NCI-H2171 treated with DMSO at 0.1 percent for 48 hours (cell line): ENCODE measurements around the gene TBC1D14.

Experiments
- DNase-seq: peaks from one replicate; lab custom pipeline; 2025; lab: John Stamatoyannopoulos, UW

The TBC1D14 gene

GRCh38 chr4:7001271-7001670 is 91.6 kb downstream of the TBC1D14 start:
- DNase-seq, result no peak

GRCh38 chr4:7002336-7002735 is 92.7 kb downstream of the TBC1D14 start:
- no peak for DNase-seq

- no peak for DNase-seq
Measured at GRCh38 chr4:7003176-7003878, 93.7 kb downstream of the TBC1D14 start.

- DNase-seq, result no peak
Measured at GRCh38 chr4:7003879-7004240, 94.2 kb downstream of the TBC1D14 start.

- DNase-seq, result no peak
Measured at GRCh38 chr4:7004331-7004730, 94.7 kb downstream of the TBC1D14 start.

- no peak for DNase-seq
Measured at GRCh38 chr4:7005571-7005970, 95.9 kb downstream of the TBC1D14 start.

GRCh38 chr4:7006411-7006810 is 96.8 kb downstream of the TBC1D14 start:
- DNase-seq, result no peak

GRCh38 chr4:7007142-7007907 is 97.7 kb downstream of the TBC1D14 start:
- no peak for DNase-seq

- DNase-seq, result peak; percentile 0
Measured at GRCh38 chr4:7007944-7008343, 98.3 kb downstream of the TBC1D14 start.

- DNase-seq, result no peak
Measured at GRCh38 chr4:7009564-7009963, 99.9 kb downstream of the TBC1D14 start.

GRCh38 chr4:7013175-7013574 is 103.5 kb downstream of the TBC1D14 start:
- no peak for DNase-seq

GRCh38 chr4:7014815-7015214 is 105.2 kb downstream of the TBC1D14 start:
- DNase-seq, result no peak

GRCh38 chr4:7015383-7016035 is 105.9 kb downstream of the TBC1D14 start:
- no peak for DNase-seq

- no peak for DNase-seq
Measured at GRCh38 chr4:7016086-7016485, 106.5 kb downstream of the TBC1D14 start.

- DNase-seq, result no peak
Measured at GRCh38 chr4:7016512-7016911, 106.9 kb downstream of the TBC1D14 start.

- no peak for DNase-seq
Measured at GRCh38 chr4:7017446-7018048, 107.9 kb downstream of the TBC1D14 start.

- no peak for DNase-seq
Measured at GRCh38 chr4:7018281-7018680, 108.7 kb downstream of the TBC1D14 start.

GRCh38 chr4:7019367-7019766 is 109.7 kb downstream of the TBC1D14 start:
- no peak for DNase-seq

GRCh38 chr4:7020290-7020689 is 110.7 kb downstream of the TBC1D14 start:
- no peak for DNase-seq

GRCh38 chr4:7020856-7021255 is 111.2 kb downstream of the TBC1D14 start:
- DNase-seq, result no peak

GRCh38 chr4:7021355-7021754 is 111.7 kb downstream of the TBC1D14 start:
- DNase-seq, result no peak

GRCh38 chr4:7021930-7022664 is 112.5 kb downstream of the TBC1D14 start:
- no peak for DNase-seq
